HEK293 (cell line): ENCODE measurements around the gene DPEP1.

Experiments
- CTCF ChIA-PET: fragments of 350-600 bp; formaldehyde crosslinking; extraction: SDS; loops from one replicate; lab custom pipeline; 2021; ENCODE audit warnings: antibody characterized with exemption; lab: Yijun Ruan, JAX
- POLR2A ChIA-PET: fragments of 300-600 bp; formaldehyde crosslinking; extraction: SDS; loops from one replicate; lab custom pipeline; 2020; ENCODE audit warnings: antibody characterized with exemption, inconsistent platforms; lab: Yijun Ruan, JAX
- H3K27ac ChIP-seq: fragments of 200-500 bp; sonication (Bioruptor generic); 2 replicates; pipeline ENCODE4 v1.5.1; 2014; ENCODE audit warnings: low read depth, low read length, control low read depth, inconsistent platforms; ENCODE audit errors: extremely low read depth
- H3K36me3 ChIP-seq, 2 experiments: fragments of 200-500 bp in 1 of 2; sonication (Bioruptor generic) in 1 of 2; 1 replicate in 1 of 2; 2 replicates in 1 of 2; pipeline ENCODE4 v1.5.1; 2014 to 2017; ENCODE audit warnings: inconsistent platforms in 2 of 2, low read length in 2 of 2; ENCODE audit not compliant: control insufficient read depth in 2 of 2, insufficient read depth in 1 of 2
- H3K4me1 ChIP-seq: fragments of 200-500 bp; sonication (Bioruptor generic); 2 replicates; pipeline ENCODE4 v1.5.1; 2014; ENCODE audit warnings: mild to moderate bottlenecking, low read length, inconsistent platforms; ENCODE audit not compliant: control insufficient read depth, insufficient read depth
- H3K4me3 ChIP-seq: 2 replicates; pipeline ENCODE4 v1.5.1; 2011; ENCODE audit warnings: low read depth, mild to moderate bottlenecking, control low read depth, low read length, moderate library complexity
- H3K9me3 ChIP-seq: fragments of 200-500 bp; sonication (Bioruptor generic); 2 replicates; pipeline ENCODE4 v1.5.1; 2014; ENCODE audit warnings: low read depth, low read length, inconsistent platforms; ENCODE audit not compliant: control insufficient read depth, insufficient read depth
- IKZF3 ChIP-seq: fragments of 450-650 bp; IDR thresholded peaks from 2 replicates; pipeline ENCODE4 v1.5.0; 2018; ENCODE audit warnings: missing biosample characterization, mild to moderate bottlenecking, missing genetic modification characterization, moderate library complexity
- KLF1 ChIP-seq: fragments of 450-650 bp; formaldehyde crosslinking; IDR thresholded peaks from 2 replicates; pipeline ENCODE4 v1.5.1; 2016; ENCODE audit warnings: missing biosample characterization, missing genetic modification characterization
- KLF8 ChIP-seq: fragments of 450-650 bp; formaldehyde crosslinking; IDR thresholded peaks from 2 replicates; pipeline ENCODE4 v1.5.1; 2016; ENCODE audit warnings: missing biosample characterization, missing genetic modification characterization
- SP7 ChIP-seq: fragments of 450-650 bp; formaldehyde crosslinking; IDR thresholded peaks from 2 replicates; pipeline ENCODE4 v1.5.1; 2016; ENCODE audit warnings: missing biosample characterization, missing genetic modification characterization
- YY1 ChIP-seq: fragments of 450-650 bp; formaldehyde crosslinking; IDR thresholded peaks from 2 replicates; pipeline ENCODE4 v1.5.1; 2018; ENCODE audit warnings: missing biosample characterization, missing genetic modification characterization
- ZBTB1 ChIP-seq: fragments of 450-650 bp; formaldehyde crosslinking; IDR thresholded peaks from 2 replicates; pipeline ENCODE4 v1.5.1; 2016; ENCODE audit warnings: missing biosample characterization, missing genetic modification characterization
- ZBTB8A ChIP-seq: fragments of 450-650 bp; formaldehyde crosslinking; IDR thresholded peaks from 2 replicates; pipeline ENCODE4 v1.5.1; 2016; ENCODE audit warnings: missing biosample characterization, missing genetic modification characterization
- ZEB2 ChIP-seq: fragments of 450-650 bp; formaldehyde crosslinking; IDR thresholded peaks from 2 replicates; pipeline ENCODE4 v1.5.1; 2016; ENCODE audit warnings: missing biosample characterization, missing genetic modification characterization
- ZFHX2 ChIP-seq: fragments of 450-650 bp; formaldehyde crosslinking; conservative IDR thresholded peaks from 2 replicates; pipeline ENCODE4 v1.5.1; 2016; ENCODE audit warnings: missing biosample characterization, missing genetic modification characterization
- ZFP3 ChIP-seq: fragments of 450-650 bp; formaldehyde crosslinking; IDR thresholded peaks from 2 replicates; pipeline ENCODE4 v1.5.1; 2016; ENCODE audit warnings: low read depth, missing biosample characterization, missing genetic modification characterization
- ZIC2 ChIP-seq: fragments of 450-650 bp; formaldehyde crosslinking; IDR thresholded peaks from 2 replicates; pipeline ENCODE4 v1.5.1; 2016; ENCODE audit warnings: missing biosample characterization, missing genetic modification characterization
- ZNF169 ChIP-seq: fragments of 450-650 bp; formaldehyde crosslinking; IDR thresholded peaks from 2 replicates; pipeline ENCODE4 v1.5.1; 2016; ENCODE audit warnings: missing biosample characterization, missing genetic modification characterization
- ZNF19 ChIP-seq: fragments of 450-650 bp; formaldehyde crosslinking; IDR thresholded peaks from 2 replicates; pipeline ENCODE4; 2016; ENCODE audit warnings: missing biosample characterization, missing genetic modification characterization, low read depth
- ZNF501 ChIP-seq: fragments of 450-650 bp; formaldehyde crosslinking; IDR thresholded peaks from 2 replicates; pipeline ENCODE4 v1.5.1; 2016; ENCODE audit warnings: missing biosample characterization, missing genetic modification characterization
- ZNF510 ChIP-seq: fragments of 450-650 bp; formaldehyde crosslinking; IDR thresholded peaks from 2 replicates; pipeline ENCODE4 v1.5.1; 2018; ENCODE audit warnings: mild to moderate bottlenecking, missing genetic modification characterization, missing biosample characterization; ENCODE audit not compliant: insufficient replicate concordance
- ZNF571 ChIP-seq: fragments of 450-650 bp; formaldehyde crosslinking; IDR thresholded peaks from 2 replicates; pipeline ENCODE4 v1.5.0; 2017; ENCODE audit warnings: missing biosample characterization, missing genetic modification characterization
- ZNF626 ChIP-seq: fragments of 450-650 bp; sonication (Bioruptor Pico); formaldehyde crosslinking; IDR thresholded peaks from 2 replicates; pipeline ENCODE4 v1.5.1; 2018; ENCODE audit warnings: missing biosample characterization, missing genetic modification characterization, inconsistent platforms
- ZNF654 ChIP-seq: fragments of 450-650 bp; formaldehyde crosslinking; IDR thresholded peaks from 2 replicates; pipeline ENCODE4 v1.5.1; 2016; ENCODE audit warnings: low read depth, missing biosample characterization, missing genetic modification characterization
- ZNF670 ChIP-seq: fragments of 450-650 bp; formaldehyde crosslinking; IDR thresholded peaks from 2 replicates; pipeline ENCODE4 v1.5.1; 2016; ENCODE audit warnings: missing biosample characterization, missing genetic modification characterization, low read depth
- ZXDB ChIP-seq: fragments of 450-650 bp; formaldehyde crosslinking; IDR thresholded peaks from 2 replicates; pipeline ENCODE4 v1.5.1; 2016; ENCODE audit warnings: missing biosample characterization, missing genetic modification characterization
- TF ChIP-seq, protein P1 (sequence below): fragments of 450-650 bp; formaldehyde crosslinking; IDR thresholded peaks from 2 replicates; pipeline ENCODE4 v1.5.1; 2017; ENCODE audit warnings: missing biosample characterization, missing genetic modification characterization
- TF ChIP-seq, protein P2 (sequence below): fragments of 450-650 bp; formaldehyde crosslinking; IDR thresholded peaks from 2 replicates; pipeline ENCODE4 v1.5.1; 2017; ENCODE audit warnings: missing biosample characterization, mild to moderate bottlenecking, missing genetic modification characterization, moderate library complexity
- TF ChIP-seq, protein P3 (sequence below): fragments of 450-650 bp; IDR thresholded peaks from 2 replicates; pipeline ENCODE4 v1.5.1; 2018; ENCODE audit warnings: missing biosample characterization, mild to moderate bottlenecking, missing genetic modification characterization
- TF ChIP-seq, protein P4 (sequence below): fragments of 450-650 bp; formaldehyde crosslinking; IDR thresholded peaks from 2 replicates; pipeline ENCODE4 v1.5.1; 2016; ENCODE audit warnings: missing biosample characterization, missing genetic modification characterization
- TF ChIP-seq, protein P5 (sequence below): fragments of 450-650 bp; IDR thresholded peaks from 2 replicates; pipeline ENCODE4 v1.5.1; 2018; ENCODE audit warnings: missing biosample characterization, missing genetic modification characterization

Gene DPEP1

DNA sequence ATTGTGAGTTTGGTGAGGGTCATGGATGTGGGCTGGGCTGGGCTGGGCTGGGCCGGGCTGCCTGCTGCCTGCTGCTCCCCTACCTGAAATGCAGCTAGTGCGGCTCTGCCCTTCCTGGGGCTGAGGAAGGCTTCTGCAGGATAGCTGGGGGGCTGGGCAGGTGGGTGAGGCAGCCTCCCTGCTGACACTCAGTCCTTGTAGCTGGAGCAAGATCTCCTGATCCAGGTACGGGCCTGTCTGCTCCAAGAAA lies 48.3 kb upstream of the DPEP1 start:
- TF ChIP-seq ZNF626 (no peak), ZNF501 (tag by site-specific recombination) (no peak), ZNF571 (tag by site-specific recombination) (no peak), ZFHX2 (tag by site-specific recombination) (no peak), IKZF3 (tag by site-specific recombination) (peak; percentile 28; the same call in 1 of the 2 replicates), ZXDB (tag by site-specific recombination) (no peak), ZNF654 (tag by site-specific recombination) (no peak), ZIC2 (tag by site-specific recombination) (no peak), ZFP3 (tag by site-specific recombination) (no peak), YY1 (tag by site-specific recombination) (no peak), ZBTB8A (peak; percentile 83), ZBTB1 (tag by site-specific recombination) (no peak), ZNF169 (tag by site-specific recombination) (no peak), ZNF510 (tag by site-specific recombination) (no peak), ZNF670 (no peak), ZNF19 (tag by site-specific recombination) (no peak), KLF8 (tag by site-specific recombination) (peak; percentile 69; the same call in 1 of the 2 replicates), ZEB2 (tag by site-specific recombination) (no peak), KLF1 (tag by site-specific recombination) (peak; percentile 34), SP7 (tag by site-specific recombination) (no peak)
- TF ChIP-seq, protein P1, sequence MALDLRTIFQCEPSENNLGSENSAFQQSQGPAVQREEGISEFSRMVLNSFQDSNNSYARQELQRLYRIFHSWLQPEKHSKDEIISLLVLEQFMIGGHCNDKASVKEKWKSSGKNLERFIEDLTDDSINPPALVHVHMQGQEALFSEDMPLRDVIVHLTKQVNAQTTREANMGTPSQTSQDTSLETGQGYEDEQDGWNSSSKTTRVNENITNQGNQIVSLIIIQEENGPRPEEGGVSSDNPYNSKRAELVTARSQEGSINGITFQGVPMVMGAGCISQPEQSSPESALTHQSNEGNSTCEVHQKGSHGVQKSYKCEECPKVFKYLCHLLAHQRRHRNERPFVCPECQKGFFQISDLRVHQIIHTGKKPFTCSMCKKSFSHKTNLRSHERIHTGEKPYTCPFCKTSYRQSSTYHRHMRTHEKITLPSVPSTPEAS (tag by site-specific recombination), result no peak
- TF ChIP-seq, protein P2, sequence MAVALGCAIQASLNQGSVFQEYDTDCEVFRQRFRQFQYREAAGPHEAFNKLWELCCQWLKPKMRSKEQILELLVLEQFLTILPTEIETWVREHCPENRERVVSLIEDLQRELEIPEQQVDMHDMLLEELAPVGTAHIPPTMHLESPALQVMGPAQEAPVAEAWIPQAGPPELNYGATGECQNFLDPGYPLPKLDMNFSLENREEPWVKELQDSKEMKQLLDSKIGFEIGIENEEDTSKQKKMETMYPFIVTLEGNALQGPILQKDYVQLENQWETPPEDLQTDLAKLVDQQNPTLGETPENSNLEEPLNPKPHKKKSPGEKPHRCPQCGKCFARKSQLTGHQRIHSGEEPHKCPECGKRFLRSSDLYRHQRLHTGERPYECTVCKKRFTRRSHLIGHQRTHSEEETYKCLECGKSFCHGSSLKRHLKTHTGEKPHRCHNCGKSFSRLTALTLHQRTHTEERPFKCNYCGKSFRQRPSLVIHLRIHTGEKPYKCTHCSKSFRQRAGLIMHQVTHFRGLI (tag by site-specific recombination), result peak; percentile 5; the same call in 1 of the 2 replicates
- TF ChIP-seq, protein P3, sequence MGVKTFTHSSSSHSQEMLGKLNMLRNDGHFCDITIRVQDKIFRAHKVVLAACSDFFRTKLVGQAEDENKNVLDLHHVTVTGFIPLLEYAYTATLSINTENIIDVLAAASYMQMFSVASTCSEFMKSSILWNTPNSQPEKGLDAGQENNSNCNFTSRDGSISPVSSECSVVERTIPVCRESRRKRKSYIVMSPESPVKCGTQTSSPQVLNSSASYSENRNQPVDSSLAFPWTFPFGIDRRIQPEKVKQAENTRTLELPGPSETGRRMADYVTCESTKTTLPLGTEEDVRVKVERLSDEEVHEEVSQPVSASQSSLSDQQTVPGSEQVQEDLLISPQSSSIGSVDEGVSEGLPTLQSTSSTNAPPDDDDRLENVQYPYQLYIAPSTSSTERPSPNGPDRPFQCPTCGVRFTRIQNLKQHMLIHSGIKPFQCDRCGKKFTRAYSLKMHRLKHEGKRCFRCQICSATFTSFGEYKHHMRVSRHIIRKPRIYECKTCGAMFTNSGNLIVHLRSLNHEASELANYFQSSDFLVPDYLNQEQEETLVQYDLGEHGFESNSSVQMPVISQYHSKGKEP, result peak; percentile 50
- TF ChIP-seq, protein P4, sequence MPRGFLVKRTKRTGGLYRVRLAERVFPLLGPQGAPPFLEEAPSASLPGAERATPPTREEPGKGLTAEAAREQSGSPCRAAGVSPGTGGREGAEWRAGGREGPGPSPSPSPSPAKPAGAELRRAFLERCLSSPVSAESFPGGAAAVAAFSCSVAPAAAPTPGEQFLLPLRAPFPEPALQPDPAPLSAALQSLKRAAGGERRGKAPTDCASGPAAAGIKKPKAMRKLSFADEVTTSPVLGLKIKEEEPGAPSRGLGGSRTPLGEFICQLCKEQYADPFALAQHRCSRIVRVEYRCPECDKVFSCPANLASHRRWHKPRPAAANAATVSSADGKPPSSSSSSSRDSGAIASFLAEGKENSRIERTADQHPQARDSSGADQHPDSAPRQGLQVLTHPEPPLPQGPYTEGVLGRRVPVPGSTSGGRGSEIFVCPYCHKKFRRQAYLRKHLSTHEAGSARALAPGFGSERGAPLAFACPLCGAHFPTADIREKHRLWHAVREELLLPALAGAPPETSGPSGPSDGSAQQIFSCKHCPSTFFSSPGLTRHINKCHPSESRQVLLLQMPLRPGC, result no peak
- TF ChIP-seq, protein P5, sequence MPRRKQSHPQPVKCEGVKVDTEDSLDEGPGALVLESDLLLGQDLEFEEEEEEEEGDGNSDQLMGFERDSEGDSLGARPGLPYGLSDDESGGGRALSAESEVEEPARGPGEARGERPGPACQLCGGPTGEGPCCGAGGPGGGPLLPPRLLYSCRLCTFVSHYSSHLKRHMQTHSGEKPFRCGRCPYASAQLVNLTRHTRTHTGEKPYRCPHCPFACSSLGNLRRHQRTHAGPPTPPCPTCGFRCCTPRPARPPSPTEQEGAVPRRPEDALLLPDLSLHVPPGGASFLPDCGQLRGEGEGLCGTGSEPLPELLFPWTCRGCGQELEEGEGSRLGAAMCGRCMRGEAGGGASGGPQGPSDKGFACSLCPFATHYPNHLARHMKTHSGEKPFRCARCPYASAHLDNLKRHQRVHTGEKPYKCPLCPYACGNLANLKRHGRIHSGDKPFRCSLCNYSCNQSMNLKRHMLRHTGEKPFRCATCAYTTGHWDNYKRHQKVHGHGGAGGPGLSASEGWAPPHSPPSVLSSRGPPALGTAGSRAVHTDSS (tag by site-specific recombination), result 0 out of 2 replicates have a peak, but pooled peaks have one; percentile 43
- CTCF ChIA-PET, result interaction anchor here (0.6 to 3.1 kb wide), 5 partner anchors 39 to 454 kb away, joined by 3 to 20 read pairs (median 4); no protein-coding TSS in a partner anchor
- peaks cover 9% of the 10 kb centered on the region for H3K4me1 ChIP-seq
- H3K27ac ChIP-seq, result peak overlapping the region; percentile 67
- no peak overlapping the region for H3K4me3 ChIP-seq
- peaks cover 5 to 45% of the 10 kb centered on the region in 2 experiments; a peak in 2 of 3 replicates for H3K36me3 ChIP-seq
- H3K9me3 ChIP-seq, result no peaks in the 10 kb centered on the region
- POLR2A ChIA-PET, result interaction anchor here (0.5 to 2.0 kb wide), 10 partner anchors 8 to 318 kb away, joined by 3 to 17 read pairs (median 6); partner anchors contain the start of gene SPATA2L
